NCI-H510A (cell line): ENCODE measurements around the gene B3GNT2.
"Not testable (repeated sequence)": the region's sequence is repeated elsewhere in the genome, so short reads cannot be mapped to it uniquely, and the experiment has no call there.

ENCODE experiments used
- DNase-seq: peaks from one replicate; lab custom pipeline; 2025; lab: John Stamatoyannopoulos, UW

B3GNT2 gene

DNA sequence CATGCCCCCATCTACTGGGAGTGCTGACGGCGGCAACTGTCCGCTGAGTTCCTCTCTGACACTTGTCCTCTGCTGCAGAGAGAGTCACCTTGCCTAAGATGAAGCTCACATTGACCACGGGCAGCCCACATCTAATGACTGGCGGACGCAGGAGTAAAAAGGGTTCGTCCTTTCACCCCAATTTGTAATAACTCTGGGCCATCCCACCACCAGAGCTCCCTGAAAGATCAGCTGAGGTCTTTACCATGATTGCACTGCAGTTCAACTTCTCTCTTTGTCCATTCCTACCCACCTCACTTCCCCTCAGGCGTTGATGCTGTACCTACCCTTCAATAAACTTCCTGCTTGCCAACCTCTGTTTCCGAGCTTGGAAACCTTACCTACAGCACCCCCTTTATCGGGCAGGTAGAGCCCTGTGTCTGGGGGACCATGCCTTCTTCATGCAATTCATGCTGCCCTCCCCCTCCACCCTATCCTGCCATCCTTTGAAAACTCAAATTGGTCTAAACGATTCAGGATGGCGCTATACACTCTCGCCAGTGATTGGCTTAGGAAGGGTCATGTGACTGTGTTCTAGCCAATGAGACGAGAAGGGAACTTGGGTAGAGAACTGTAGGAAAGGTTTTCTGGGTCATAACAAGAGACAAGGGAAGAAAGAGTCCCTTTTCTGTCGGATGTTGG is 10.3 kb upstream of the B3GNT2 start:
- DNase-seq = no peak

DNA sequence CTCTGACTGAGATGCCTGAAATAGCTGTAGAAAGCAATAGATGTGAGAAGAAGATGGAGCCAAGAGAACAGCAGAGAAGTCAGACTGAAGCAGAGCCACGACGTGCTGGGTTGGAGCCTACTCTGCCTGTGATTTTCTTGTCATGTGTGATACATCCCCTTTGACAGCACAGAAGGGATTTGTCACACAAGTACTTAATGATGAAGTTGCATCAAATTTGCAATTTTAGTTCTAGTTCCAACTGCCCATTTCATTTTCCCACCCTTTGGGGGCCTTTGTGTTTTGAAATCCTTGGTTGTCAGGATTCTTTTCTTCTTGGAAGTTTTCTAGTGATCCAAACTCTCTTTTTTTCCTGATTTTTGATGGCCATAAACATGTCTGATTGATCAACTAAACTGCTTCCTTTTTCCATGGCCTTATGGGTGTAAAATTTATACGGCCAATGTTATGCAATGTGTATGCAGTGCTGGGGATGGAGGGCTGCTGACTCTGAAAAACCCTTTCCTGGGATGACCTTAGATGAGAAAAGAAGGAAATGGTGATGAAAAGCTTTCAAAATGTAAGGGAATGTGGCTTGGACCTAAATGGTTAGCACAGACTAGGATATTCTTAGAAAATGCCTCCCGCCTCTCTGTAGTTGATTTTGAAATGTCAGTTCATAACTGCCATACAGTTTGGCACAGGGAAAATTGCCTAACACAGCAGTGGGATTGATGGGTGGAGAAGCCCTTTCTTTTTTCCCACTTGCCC is 9.6 kb upstream of the B3GNT2 start:
- no peak for DNase-seq

DNA sequence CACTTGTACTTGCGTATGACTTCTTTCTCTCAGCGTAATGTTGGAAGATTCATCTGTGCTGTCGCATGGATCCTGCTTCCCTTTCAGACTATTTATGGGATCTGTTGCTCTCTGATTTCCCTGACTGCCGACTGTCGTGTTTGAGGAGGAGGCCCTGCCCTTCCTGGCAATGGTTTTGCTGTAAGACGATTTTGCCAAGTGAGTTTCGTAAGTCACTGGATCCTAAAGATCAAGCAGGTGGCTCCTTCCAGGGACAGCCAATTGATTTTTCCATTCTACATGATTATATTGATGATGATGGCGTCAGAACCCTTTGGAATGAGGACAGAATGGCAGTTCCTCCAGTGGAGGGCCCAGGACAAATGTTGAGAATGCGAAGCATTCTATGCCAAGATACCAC is 8.7 kb upstream of the B3GNT2 start:
- no peak for DNase-seq

DNA sequence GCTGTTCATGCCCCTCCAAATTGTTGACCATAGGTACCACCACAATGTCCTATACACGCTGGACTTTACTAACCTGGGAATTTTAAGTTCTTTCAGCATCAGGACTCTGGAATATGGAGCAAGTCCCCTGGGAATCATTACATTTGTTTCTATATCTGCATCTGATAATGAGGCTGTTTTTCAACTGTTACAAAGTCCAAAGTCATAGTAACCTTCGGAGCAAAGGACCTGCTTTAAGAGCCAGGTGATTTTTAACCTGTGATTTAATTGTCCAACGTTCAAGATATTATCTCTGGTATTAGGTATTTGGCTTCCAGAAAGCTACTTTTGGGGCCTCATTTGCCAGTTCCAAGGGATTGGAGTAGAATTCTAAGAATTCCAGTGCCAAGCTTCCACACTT is 7.5 kb upstream of the B3GNT2 start:
- no peak for DNase-seq

DNA sequence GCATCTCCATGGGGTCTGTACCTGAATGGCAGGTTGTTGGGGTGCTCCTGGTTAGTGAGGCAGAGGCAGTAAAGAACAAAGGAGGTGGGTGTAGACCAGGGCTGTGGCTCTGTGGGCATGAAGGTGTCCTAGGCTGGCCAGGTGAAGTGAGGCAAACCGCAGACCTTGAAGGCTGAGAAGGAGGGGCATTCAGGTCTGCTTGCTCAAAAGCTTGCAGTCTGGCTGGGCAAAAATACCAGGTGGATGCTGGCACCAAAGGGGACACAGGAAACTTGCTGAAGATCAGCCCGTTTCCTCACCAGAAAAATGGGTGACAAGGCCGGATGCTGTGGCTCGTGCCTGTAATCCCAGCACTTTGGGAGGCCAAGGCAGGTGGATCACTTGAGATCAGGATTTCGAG is 6.7 kb upstream of the B3GNT2 start:
- DNase-seq = no peak

DNA sequence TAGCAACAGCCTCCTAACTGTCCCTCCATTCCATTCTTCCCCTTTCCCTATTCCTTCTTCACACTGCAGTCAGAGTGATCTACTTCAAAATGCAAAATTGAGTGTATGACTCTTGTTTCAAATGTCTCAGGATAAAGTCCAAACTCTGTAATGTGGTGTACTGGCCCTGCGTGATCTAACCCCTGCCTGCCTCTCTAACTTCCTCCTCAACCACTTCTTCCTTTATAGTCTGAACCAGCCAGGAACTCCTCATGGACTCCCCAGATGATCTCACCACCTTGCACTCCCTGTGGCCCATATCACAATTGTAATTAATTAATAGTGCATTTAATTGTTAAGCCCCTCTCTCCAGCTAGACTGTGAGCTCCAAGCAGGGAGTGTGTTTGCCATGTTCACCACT is 3.1 kb upstream of the B3GNT2 start:
- no peak for DNase-seq

DNA sequence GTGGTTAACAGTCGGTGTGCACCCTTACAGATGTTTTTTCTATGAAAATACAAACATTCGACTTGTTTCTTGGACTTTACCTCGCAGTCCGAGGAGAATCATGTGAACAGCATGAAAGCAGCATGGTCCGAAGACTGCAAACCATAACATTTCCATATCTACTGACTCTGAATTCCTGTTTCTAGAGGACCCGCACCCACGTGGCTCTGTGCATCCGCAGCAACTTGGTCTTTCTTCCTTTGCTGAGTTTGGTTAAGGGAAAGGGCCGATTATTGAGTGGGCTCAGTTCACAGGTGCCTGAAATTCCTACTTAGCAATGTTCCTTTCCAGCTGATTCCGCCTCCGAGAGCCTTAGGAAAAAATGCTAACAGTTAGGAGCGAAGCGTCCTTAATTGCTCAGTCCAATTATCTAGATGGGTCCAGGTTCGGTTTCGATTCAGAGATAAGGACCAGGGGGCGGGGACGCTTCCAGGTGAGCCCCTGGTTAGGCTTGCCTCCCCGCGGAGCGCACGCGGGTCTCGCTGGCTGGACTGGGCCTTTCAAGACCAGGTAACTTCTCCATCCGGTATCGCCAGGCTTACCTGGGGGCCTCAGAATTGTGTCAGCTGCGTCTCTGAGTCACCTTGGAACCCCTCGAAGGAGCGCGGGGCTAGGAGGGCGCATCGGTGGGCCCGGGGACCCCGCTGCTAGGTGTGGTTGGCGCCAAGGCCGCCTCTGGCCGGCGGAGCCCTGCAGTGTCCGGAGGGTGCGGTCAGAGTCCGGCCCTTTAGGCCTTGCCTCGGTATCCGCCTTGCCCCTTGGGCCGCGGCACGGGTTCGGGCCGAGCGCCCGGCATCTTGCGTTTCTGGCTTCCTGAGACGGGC is 1.1 kb upstream of the B3GNT2 start:
- no peak for DNase-seq

DNA sequence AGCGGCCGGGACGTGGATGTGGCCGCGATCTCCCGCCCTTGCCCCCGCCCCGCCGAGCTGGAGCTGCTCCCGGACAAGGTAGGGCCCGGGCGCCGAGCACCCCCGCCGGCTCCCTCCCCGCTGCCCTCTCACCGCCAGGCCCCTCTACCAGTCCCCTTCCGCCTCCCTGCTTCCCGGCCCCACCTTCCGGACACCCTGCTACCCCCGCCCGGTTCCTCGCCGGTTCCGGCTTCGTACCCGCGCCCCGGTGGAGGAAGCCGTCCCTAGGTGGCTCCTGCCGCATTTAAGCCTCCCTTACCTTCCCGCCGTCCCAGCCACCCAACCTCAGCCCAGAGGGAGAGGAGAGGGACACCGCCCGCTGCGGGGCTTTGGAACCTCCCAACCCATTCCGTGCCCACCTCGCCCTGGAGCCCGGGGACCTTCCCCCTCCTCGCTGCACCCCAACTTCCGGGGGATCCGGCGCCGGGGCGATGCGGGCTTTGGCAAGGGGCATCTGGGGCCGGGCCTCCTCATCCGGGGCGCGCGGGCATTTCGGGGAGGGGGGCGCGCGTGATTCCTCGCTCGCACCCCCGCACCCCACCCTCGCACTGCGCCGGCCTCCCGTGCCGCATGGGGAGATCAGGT is 475 bp downstream of the B3GNT2 start:
- peak; percentile 72 for DNase-seq

DNA sequence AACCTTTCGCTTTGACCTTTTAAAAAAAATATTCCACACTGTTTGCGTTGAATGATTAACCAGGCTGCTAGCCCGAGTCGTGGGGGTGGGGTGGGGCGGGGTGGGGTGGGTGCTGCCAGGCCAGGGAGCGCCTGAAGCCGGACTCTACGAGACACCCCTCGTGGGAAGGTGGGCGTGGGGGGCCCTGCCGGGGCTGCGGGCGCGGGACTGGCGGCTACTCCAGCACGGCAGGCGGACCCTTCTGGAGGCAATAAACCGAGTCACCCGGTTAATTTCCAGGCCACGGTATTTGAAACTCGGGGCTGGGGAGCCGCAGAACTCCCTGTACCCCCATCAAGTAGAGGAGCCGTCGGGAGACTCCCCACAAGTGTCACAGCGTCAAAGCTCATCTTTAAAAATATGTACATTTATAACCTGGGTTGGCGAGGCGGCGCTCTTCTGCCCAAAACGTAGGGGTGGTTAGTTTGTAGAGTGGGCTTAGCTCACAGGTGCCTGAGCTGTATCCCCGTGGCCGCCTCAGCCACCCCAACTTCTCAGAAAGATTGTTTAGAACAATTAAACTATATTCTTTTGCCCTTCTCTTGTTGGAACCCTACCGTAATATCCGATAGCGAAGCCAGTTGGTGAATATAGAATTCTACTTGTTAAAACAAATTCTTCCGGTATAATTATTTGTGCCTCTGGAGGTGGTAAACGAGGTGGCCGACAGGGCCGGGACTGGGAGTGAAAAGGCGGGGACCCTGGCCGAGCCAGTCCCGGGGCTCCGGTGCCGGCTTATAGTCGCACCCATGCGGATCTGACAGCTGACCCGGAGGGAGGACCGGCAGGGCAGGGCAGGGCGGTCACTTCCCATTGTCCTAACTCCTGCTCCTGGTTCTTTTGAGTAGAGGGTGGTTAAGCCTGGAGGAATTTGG is 1.4 kb downstream of the B3GNT2 start:
- no peak for DNase-seq

DNA sequence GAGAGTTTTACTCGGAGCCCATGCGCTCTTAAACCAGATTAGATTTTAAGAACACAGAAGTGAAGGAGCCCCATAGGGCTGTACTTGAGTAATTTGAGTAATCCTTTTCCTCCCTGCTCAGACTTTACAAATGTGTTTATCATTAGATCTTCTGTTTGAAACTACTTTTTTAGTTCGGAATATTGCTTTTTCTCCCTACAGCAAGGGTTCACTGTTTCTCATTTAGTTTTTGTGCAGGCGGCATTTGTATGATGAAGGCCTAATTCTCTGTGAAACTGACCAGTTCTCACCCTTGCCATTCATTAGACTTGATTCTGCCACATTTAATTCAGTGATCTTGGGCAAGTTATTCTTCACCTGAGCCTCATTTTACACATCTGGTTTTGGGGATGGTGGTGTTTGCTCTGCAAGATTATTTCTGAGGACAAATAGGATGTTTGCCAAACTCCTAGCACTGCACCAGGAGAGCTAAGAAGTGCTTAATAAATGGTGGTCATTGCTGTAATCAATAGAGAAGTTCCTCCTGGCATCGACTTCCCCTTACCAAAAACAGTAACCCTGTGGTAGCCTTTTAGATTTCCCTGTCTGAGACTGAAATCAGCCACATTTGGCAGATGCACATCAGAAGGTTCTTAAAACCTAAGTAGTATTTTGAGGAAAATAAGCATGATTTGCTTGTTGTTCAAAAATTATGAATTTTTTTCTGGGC is 2.2 kb downstream of the B3GNT2 start:
- no peak for DNase-seq

DNA sequence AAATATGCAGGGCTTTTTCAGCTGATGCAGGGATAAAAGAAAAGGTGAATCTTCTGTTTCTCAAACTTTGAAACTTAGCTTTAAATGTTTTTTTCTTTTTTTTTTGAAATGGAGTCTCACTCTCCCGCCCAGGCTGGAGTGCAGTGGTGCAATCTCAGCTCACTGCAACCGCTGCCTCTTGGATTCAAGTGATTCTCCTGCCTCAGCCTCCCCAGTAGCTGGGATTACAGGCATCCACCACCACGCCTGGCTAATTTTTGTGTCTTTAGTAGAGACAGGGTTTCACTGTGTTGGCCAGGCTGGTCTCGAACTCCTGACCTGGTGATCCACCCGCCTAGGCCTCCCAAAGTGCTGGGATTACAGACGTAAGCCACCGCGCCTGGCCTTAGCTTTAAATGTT is 2.9 kb downstream of the B3GNT2 start:
- DNase-seq = not testable (repeated sequence)

DNA sequence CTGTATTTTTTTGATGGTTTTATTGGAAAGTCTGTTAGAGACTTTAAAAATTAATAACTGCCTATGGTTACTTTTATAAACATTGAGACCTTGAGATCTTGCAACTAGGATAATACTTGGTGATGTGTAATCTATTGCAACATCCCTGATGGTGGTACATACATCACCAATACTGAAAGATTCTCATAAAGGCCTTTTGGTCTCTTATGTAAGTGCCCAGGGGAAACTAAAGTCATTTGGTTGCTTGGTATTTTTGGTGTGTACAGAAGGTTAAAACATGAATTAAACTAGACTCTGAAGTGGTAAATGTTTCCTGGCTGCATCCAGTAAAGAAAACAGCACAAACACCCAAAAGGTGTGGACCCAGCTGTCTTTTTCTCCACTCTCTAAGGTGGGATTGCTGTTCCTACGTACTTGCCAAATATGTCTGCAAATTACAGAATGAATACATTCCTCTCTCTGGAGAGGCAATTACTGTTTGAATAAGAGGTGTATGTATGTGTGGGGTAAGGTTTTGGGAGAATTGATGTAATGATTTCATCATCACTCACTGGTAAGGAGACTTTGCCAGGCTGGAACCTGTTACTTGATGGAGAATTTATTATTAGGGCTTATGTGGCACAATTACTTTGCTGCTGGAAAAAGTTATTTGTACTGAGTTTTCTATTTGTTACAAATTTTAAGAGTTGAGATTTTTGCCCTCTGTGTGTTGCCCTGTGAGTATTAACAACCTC is 3.6 kb downstream of the B3GNT2 start:
- DNase-seq = no peak

DNA sequence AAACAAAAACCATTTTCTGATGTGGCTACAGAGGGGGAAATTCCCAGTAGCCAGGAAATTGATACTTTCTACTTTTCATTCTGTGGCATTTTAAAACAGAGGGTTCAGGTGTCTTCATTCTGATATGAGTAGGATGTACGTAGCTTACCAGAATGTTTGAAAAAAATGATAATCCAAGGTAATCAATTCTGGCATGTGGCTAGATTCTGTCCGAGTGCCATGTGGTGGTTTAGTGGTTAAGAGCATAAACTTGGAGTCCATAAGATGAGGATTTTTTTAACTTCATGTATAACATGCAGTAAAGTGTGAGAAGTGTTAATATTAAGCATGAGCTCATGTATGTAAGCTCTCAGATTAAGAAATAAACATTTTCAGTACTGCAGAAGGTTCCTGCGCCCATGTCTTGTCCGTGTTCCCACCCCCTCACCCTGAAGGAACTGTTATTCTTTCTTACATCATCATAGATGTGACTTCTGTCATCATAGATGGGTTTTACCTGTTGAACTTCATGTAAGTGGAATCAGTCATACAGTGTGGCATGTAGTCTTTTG is 4.5 kb downstream of the B3GNT2 start:
- no peak for DNase-seq

DNA sequence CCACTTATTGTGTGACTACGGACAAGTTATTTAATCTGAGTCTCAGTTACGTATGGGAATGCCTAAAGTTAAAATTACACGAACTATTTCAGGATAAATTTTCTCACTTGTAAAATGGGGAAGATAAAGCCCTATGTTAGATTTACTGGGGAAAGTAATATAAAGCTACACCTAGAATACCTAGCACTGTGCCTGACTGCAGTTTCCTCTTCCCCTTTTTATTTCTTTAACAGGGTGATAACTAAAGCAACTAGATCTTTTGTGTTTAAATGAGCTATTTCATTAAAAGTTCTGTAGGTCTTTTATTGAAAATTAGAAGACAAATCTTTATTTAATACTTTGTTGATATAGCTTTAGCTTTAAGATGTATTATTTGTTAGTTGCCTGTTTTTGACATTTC is 5.0 kb downstream of the B3GNT2 start:
- DNase-seq = no peak

DNA sequence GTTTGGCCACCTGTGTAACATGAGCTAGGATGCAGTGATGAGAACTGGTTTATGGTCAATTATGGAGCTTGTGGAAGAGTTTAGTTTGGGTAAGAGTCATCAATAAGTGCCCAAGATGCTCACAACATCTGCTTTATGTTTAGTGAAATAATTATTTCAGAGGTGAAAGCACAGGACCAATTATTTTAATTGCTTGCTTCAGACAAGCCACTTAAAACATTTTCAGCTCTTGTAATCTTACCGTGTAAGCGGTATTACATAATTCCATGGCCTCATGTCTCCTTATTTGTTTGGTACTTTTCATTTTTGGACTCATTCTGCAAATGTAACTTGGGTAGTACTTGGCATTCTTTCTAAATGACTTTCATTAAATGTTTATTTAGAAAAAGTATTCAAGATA is 5.4 kb downstream of the B3GNT2 start:
- DNase-seq = no peak

DNA sequence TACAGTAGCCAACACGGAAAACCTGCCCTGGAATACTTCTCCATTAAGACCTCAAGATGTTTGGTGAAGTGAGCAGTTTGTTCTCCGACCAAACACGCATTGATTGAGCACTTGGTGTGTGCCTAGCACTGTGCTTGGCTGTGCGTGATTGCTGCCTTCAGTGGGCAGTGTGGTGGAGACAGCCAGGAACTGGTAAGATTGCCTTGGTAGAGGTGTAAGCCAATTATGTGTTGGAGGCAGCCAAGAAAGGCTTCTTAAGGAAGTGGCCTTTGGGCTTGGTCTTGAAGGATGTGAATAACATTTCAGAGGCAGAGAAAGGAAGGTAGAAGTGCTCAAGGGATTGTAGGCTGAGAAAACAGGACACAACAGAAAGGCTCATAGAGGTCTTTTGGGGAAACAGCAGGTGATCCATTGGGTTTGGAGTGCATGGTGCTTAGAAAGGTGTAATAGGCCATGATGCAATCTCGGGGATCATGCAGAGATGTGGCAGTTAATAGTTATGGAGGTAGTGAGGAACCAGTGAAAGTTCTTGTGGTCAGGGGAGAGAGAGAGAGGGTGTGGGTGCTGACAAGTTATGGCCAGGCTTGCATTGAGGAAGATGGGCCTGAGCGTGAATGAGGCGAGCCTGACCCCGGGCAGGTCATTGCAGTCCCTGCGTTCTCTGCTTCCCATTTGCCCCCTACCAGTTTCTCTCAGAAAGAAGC is 6.3 kb downstream of the B3GNT2 start:
- no peak for DNase-seq

DNA sequence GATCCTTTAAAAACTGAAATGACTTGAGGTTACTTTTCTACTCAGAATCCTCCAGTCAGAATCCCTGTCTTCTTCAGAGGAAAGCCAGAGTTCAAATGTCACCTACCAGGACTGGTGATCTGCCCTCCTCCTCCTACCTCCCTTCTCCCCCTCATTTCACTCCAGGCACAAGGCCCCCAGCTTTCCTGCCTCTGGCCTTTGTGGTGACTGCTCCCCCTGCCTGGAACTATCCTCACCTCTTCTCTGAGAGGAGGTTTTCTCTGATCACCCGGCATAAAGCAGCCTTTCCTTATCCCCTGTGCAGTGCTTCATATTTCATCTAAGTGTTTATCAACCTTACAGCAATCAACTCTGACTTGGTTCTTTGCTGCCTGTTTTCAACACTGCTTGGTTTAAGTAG is 6.8 kb downstream of the B3GNT2 start:
- DNase-seq = no peak

DNA sequence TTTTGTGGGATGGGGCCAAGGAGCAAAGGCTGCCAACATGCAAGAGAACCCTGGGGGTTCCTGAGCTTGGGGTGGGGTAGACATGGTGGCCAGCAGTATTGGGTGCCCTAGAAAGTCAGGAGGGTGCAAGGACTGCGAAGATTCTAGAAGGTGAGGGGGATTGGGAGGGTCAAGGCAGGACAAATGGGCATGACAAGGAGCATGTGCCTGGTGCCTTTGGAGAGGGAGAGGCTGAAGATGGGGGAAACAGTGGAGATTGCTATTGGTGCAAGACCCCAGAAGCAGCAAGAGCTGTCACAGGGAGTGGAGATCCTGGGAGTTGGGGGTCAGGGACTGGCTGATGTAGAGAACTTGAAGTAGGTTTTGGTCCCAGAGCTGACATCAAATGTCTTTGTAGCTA is 7.5 kb downstream of the B3GNT2 start:
- DNase-seq = no peak

DNA sequence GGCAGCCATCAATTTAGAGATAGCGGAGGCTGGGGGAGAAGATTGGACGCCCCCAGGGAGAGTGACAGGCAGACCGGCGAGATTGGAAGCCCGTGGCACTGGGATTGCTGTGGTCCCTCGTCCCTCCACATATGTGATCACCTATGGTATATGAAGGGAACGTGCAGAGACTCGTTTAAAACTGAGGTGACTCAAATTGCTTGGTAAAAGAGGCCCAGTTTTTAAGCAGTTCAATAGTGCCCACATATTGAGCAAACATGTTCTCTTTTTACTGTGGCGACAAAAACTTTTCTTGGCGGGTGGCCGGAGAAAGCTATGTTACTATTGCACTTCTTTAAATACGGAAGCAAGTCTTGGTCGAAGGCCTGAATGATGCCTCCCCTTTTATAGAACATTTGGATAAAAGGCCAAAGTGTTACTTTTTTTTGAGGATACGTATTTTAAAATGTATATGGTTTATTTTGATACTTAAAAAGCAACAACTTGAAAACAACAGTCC is 9.1 kb downstream of the B3GNT2 start:
- no peak for DNase-seq
